GM12891 (cell line): Measurements from ENCODE around the gene PPHLN1.

Source experiments
- POLR2AphosphoS5 ChIP-seq: IDR thresholded peaks from 2 replicates; pipeline ENCODE4 v1.6.1; 2011; ENCODE audit warnings: low read depth, low read length, control low read depth
- SPI1 ChIP-seq: IDR thresholded peaks from 2 replicates; pipeline ENCODE4 v1.6.1; 2011; ENCODE audit warnings: low read depth, low read length, control low read depth

GRCh38 chr12:42420395-42420794, 94.4 kb downstream of the PPHLN1 start:
- no peak for TF ChIP-seq POLR2AphosphoS5
- no peak for TF ChIP-seq SPI1
